Measurements from ENCODE around the gene TPSAB1. TPM values are rescaled to one million over a fixed set of nuclear protein-coding genes. Genes with fewer than 3 reads are reported as not detected.
"Not testable (repeated sequence)": the region's sequence is repeated elsewhere in the genome, so short reads cannot be mapped to it uniquely, and the experiment has no call there.

Gene TPSAB1
- total RNA-seq, 1 donor from 2014 or later: not detected

DNA sequence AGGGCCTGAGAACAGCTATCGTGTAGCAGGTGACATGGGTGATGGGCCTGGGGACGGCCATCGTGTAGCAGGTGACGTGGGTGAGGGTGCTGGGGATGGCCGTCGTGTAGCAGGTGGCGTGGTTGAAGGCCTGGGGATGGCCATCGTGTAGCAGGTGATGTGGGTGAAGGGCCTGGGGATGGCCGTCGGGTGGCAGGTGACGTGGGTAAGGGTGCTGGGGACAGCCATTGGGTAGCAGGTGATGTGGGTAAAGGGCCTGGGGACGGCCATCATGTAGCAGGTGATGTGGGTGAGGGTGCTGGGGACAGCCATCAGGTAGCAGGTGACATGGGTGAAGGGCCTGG lies 30.8 kb downstream of the TPSAB1 start:
- peaks cover 10% of the 10 kb centered on the region for H3K27me3 Mint-ChIP-seq (ENCODE audit: low read depth)
- no peak overlapping the region for H3K27ac Mint-ChIP-seq
- H3K4me1 Mint-ChIP-seq: peaks cover 34% of the 10 kb centered on the region
- H3K36me3 Mint-ChIP-seq: no peaks in the 10 kb centered on the region
- no peaks in the 10 kb centered on the region for H3K9me3 Mint-ChIP-seq
- no peak overlapping the region for H3K4me3 Mint-ChIP-seq
- TF ChIP-seq, protein P1, sequence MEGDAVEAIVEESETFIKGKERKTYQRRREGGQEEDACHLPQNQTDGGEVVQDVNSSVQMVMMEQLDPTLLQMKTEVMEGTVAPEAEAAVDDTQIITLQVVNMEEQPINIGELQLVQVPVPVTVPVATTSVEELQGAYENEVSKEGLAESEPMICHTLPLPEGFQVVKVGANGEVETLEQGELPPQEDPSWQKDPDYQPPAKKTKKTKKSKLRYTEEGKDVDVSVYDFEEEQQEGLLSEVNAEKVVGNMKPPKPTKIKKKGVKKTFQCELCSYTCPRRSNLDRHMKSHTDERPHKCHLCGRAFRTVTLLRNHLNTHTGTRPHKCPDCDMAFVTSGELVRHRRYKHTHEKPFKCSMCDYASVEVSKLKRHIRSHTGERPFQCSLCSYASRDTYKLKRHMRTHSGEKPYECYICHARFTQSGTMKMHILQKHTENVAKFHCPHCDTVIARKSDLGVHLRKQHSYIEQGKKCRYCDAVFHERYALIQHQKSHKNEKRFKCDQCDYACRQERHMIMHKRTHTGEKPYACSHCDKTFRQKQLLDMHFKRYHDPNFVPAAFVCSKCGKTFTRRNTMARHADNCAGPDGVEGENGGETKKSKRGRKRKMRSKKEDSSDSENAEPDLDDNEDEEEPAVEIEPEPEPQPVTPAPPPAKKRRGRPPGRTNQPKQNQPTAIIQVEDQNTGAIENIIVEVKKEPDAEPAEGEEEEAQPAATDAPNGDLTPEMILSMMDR (IDR thresholded peaks at IDR 0.05; ENCODE audit: unreplicated experiment): no peak
- no peak for DNase-seq (ENCODE audit: low spot score in 2 of 2, unreplicated experiment in 2 of 2)

DNA sequence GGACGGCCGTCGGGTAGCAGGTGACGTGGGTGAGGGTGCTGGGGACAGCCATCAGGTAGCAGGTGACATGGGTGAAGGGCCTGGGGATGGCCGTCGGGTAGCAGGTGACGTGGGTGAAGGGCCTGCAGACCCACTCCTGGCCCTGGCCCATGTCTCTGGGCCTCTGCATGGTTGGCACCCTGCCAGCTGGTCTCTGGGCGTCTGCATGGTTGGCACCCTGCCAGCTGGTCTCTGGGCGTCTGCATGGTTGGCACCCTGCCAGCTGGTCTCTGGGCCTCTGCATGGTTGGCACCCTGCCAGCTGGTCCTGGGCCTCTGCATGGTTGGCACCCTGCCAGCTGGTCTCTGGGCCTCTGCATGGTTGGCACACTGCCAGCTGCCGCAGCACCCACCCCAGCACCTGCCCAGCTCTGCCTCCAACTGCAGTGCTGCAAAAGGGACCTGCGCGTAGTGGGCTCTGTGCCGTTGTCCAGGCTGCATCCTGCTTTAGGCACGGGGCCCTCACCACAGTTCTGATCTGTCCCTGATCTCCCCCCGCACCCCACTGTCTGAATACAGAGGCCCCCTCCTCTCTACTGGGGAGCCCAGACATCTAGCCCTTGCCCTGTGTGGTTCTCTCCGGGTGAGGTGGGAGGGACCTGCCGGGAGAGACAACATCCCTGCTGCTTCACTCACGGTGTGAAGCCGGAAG lies 31.4 kb downstream of the TPSAB1 start:
- H3K9me3 Mint-ChIP-seq; H3K27me3 Mint-ChIP-seq (ENCODE audit: low read depth); H3K36me3 Mint-ChIP-seq; H3K27ac Mint-ChIP-seq: not testable (repeated sequence)
- H3K4me1 Mint-ChIP-seq: peaks cover 34% of the 10 kb centered on the region
- DNase-seq (ENCODE audit: low spot score in 2 of 2, unreplicated experiment in 2 of 2): peak; percentile 88 to 94
- peak overlapping the region; percentile 39 for H3K4me3 Mint-ChIP-seq

DNA sequence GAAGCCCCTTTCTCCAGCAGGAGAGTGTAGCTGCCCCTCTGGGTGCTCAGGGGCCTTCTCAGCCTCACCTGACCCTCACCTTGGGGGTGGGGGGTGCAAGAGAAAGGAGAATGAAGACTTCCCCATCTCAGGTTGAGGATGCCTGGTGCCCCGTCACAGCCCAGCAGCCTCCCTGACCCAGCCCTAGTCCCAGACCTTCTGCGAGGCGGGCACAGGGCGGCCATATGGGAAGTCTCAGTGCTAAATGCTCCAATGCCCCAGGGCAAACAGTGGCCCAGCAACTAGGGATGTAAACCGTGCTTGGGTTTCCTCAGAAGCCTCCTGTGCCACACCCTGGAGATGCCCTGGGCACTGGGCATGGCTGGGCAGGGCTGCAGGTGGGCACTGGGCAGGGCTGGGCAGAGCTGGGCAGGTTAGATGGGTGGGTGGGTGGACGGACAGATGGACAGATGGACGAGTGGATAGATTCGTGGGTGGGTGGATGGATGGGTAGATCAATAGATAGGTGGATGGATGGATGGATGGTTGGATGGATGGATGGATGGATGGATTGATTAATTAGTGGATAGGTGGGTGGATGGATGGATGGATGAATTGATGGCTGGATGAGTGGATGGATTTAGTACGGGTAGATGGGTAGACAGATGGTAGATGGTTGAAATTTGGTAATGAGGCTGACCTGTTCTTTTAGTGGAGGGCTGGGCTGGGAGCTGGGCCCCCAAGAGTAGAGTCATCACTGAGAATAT lies 32.1 kb downstream of the TPSAB1 start:
- Mint-ChIP-seq H3K27ac (no peak overlapping the region), H3K4me3 (peak overlapping the region; percentile 39)

DNA sequence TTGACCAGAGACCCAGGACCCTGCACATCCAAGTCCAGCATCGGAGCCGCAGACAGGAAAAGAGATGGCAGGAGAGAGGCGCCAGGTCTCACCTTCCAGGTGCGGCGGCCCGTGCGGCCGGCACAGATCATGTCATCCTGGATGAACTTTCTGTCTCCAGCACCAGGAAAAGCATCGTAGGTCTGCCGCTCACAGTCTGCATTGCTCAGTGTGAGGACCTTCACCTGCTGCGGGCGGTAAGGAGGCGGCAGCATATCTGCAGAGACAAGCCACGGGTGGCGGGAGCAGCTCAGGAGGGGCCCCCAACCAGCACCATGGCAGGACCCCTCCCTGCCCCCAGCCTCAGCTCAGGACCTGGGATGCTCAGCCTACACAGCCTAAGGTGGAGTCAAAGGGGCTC lies 33.3 kb downstream of the TPSAB1 start:
- no peak for DNase-seq (ENCODE audit: low spot score in 2 of 2, unreplicated experiment in 2 of 2)

More for the DNA sequence above, 32.1 kb downstream of the TPSAB1 start:
- TF ChIP-seq, protein P1 (IDR thresholded peaks at IDR 0.05; ENCODE audit: unreplicated experiment): no peak
- Mint-ChIP-seq H3K9me3 (no peaks in the 10 kb centered on the region), H3K36me3 (no peaks in the 10 kb centered on the region), H3K4me1 (peaks cover 35% of the 10 kb centered on the region), H3K27me3 (ENCODE audit: low read depth) (peaks cover 10% of the 10 kb centered on the region)
- no peak for DNase-seq (ENCODE audit: low spot score in 2 of 2, unreplicated experiment in 2 of 2)

DNA sequence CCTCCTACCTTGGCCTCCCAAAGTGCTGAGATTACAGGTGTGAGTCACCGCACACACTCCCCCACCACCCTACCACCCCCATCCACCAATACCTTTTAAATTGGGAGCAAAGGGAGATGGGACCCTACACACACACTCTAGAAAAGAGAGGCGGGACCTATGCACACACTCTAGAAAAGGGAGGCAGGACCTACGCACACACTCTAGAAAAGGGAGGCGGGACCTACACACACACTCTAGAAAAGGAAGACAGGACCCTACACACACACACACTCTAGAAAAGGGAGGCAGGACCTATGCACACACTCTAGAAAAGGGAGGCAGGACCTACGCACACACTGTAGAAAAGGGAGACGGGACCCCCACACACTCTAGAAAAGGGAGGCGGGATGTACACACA lies 34.3 kb downstream of the TPSAB1 start:
- TF ChIP-seq, protein P1 (IDR thresholded peaks at IDR 0.05; ENCODE audit: unreplicated experiment): no peak

More for the DNA sequence above, 33.3 kb downstream of the TPSAB1 start:
- Mint-ChIP-seq H3K27ac (no peak overlapping the region), H3K4me3 (no peak overlapping the region), H3K4me1 (peaks cover 43% of the 10 kb centered on the region), H3K9me3 (no peaks in the 10 kb centered on the region), H3K27me3 (ENCODE audit: low read depth) (peaks cover 11% of the 10 kb centered on the region), H3K36me3 (no peaks in the 10 kb centered on the region)
- TF ChIP-seq, protein P1 (IDR thresholded peaks at IDR 0.05; ENCODE audit: unreplicated experiment): no peak

More for the DNA sequence above, 34.3 kb downstream of the TPSAB1 start:
- Mint-ChIP-seq H3K27me3 (ENCODE audit: low read depth) (peaks cover 11% of the 10 kb centered on the region), H3K4me1 (peaks cover 44% of the 10 kb centered on the region), H3K27ac (no peak overlapping the region), H3K9me3 (no peaks in the 10 kb centered on the region), H3K4me3 (no peak overlapping the region), H3K36me3 (no peaks in the 10 kb centered on the region)
- DNase-seq (ENCODE audit: low spot score in 2 of 2, unreplicated experiment in 2 of 2): no peak
